IMR-90 (cell line): ENCODE data around the gene WIPF1. TPM values are rescaled to one million over a fixed set of nuclear protein-coding genes. Genes with fewer than 3 reads are reported as not detected.

Experiments used
- ATAC-seq: fragments of 200-7000 bp; cut with Tn5 transposase; 2 replicates; pipeline ENCODE4 v1.9.1; 2020; ENCODE audit warnings: low read depth, mild to moderate bottlenecking, moderate library complexity
- BruUV-seq: library from RNA; stranded (reverse); fragments of 400-500 nt; replicated peaks from 2 replicates; lab custom pipeline; 2021; lab: Mats Ljungman, UMichigan
- CTCF ChIA-PET: fragments of 300-600 bp; formaldehyde crosslinking; extraction: SDS; loops from one replicate; lab custom pipeline; 2021; ENCODE audit warnings: antibody characterized with exemption; lab: Yijun Ruan, JAX
- POLR2A ChIA-PET: fragments of 300-600 bp; sonication (Branson Sonifier 250); formaldehyde crosslinking; loops from one replicate; lab custom pipeline; 2022; ENCODE audit warnings: antibody characterized with exemption; ENCODE audit not compliant: unreplicated experiment; lab: Charles Lee
- DNase-seq: peaks from one replicate; pipeline ENCODE4 v3.0.0; 2013
- H2AFZ ChIP-seq: replicated peaks from 2 replicates; pipeline ENCODE3; 2013; ENCODE audit warnings: low read length, mild to moderate bottlenecking; ENCODE audit not compliant: poor library complexity
- H2AK5ac ChIP-seq: 2 replicates; pipeline ENCODE4 v1.6.1; 2013; ENCODE audit warnings: low read depth, low read length, inconsistent platforms
- H2AK9ac ChIP-seq: replicated peaks from 2 replicates; pipeline ENCODE3; 2013; ENCODE audit warnings: mild to moderate bottlenecking, low read depth, low read length, moderate library complexity; ENCODE audit not compliant: poor library complexity
- H2BK120ac ChIP-seq: 2 replicates; pipeline ENCODE4 v1.6.1; 2013; ENCODE audit warnings: low read depth, low read length, inconsistent platforms
- H2BK15ac ChIP-seq: 3 replicates; pipeline ENCODE4 v1.6.1; 2013; ENCODE audit warnings: low read depth, low read length, inconsistent platforms
- H2BK20ac ChIP-seq: 2 replicates; pipeline ENCODE4 v1.6.1; 2013; ENCODE audit warnings: low read depth, mild to moderate bottlenecking, inconsistent platforms, low read length, moderate library complexity
- H2BK5ac ChIP-seq: 2 replicates; pipeline ENCODE4 v1.6.1; 2013; ENCODE audit warnings: mild to moderate bottlenecking, low read depth, low read length, inconsistent platforms; ENCODE audit not compliant: poor library complexity, severe bottlenecking
- H3K14ac ChIP-seq: replicated peaks from 2 replicates; pipeline ENCODE4 v1.6.1; 2013; ENCODE audit warnings: low read depth, low read length, inconsistent platforms
- H3K18ac ChIP-seq: 2 replicates; pipeline ENCODE4 v1.6.1; 2013; ENCODE audit warnings: low read depth, low read length, control low read depth
- H3K23ac ChIP-seq: 2 replicates; pipeline ENCODE4 v1.6.1; 2013; ENCODE audit warnings: low read depth, low read length, inconsistent platforms
- H3K27ac ChIP-seq: 2 replicates; pipeline ENCODE4 v1.5.1; 2013; ENCODE audit warnings: mild to moderate bottlenecking, control low read depth, low read length; ENCODE audit not compliant: insufficient read depth
- H3K27me3 ChIP-seq: 2 replicates; pipeline ENCODE4 v1.6.1; 2013; ENCODE audit warnings: low read length; ENCODE audit not compliant: control insufficient read depth, insufficient read depth
- H3K36me3 ChIP-seq: 2 replicates; pipeline ENCODE4 v1.6.1; 2013; ENCODE audit warnings: low read length, mixed read lengths; ENCODE audit not compliant: control insufficient read depth, insufficient read depth
- H3K4ac ChIP-seq: 2 replicates; pipeline ENCODE4 v1.6.1; 2013; ENCODE audit warnings: low read depth, low read length, inconsistent platforms
- H3K4me1 ChIP-seq: 2 replicates; pipeline ENCODE4 v1.6.1; 2013; ENCODE audit warnings: low read length, mixed read lengths; ENCODE audit not compliant: control insufficient read depth, insufficient read depth
- H3K4me2 ChIP-seq: 2 replicates; pipeline ENCODE4 v1.6.1; 2013; ENCODE audit warnings: low read depth, mild to moderate bottlenecking, control low read depth, low read length, moderate library complexity
- H3K4me3 ChIP-seq: 2 replicates; pipeline ENCODE4 v1.5.1; 2013; ENCODE audit warnings: low read depth, mild to moderate bottlenecking, control low read depth, low read length, moderate library complexity; ENCODE audit not compliant: insufficient read depth
- H3K56ac ChIP-seq: 2 replicates; pipeline ENCODE4 v1.6.1; 2013; ENCODE audit warnings: low read length, inconsistent platforms; ENCODE audit not compliant: insufficient read depth; ENCODE audit errors: extremely low read depth
- H3K79me1 ChIP-seq, 2 experiments: 2 replicates each; pipeline ENCODE4 v1.6.1; 2013; ENCODE audit warnings: low read length in 2 of 2, inconsistent platforms in 1 of 2, low read depth in 1 of 2
- H3K9ac ChIP-seq: 2 replicates; pipeline ENCODE4 v1.6.1; 2013; ENCODE audit warnings: low read depth, low read length, control low read depth
- H3K9me1 ChIP-seq: 2 replicates; pipeline ENCODE4 v1.6.1; 2013; ENCODE audit warnings: low read length, inconsistent platforms; ENCODE audit not compliant: insufficient read depth
- H3K9me3 ChIP-seq: 2 replicates; pipeline ENCODE4 v1.6.1; 2013; ENCODE audit warnings: low read length; ENCODE audit not compliant: control insufficient read depth, insufficient read depth
- H4K20me1 ChIP-seq: 2 replicates; pipeline ENCODE4 v1.6.1; 2013; ENCODE audit warnings: low read length, inconsistent platforms; ENCODE audit not compliant: insufficient read depth
- H4K5ac ChIP-seq: 2 replicates; pipeline ENCODE4 v1.6.1; 2013; ENCODE audit warnings: mild to moderate bottlenecking, low read depth, low read length, control low read depth
- H4K8ac ChIP-seq, 2 experiments: 2 replicates each; pipeline ENCODE4 v1.6.1; 2013; ENCODE audit warnings: low read depth in 2 of 2, low read length in 2 of 2, control low read depth in 1 of 2, inconsistent platforms in 1 of 2
- H4K91ac ChIP-seq: 2 replicates; pipeline ENCODE4 v1.6.1; 2013; ENCODE audit warnings: low read depth, low read length, inconsistent platforms; ENCODE audit not compliant: insufficient read depth
- BHLHE40 ChIP-seq: fragments of 150-350 bp; IDR thresholded peaks from 2 replicates; pipeline ENCODE4 v1.6.1; 2016; ENCODE audit warnings: mild to moderate bottlenecking, low read depth, low read length
- CEBPB ChIP-seq: IDR thresholded peaks from 2 replicates; pipeline ENCODE4 v1.6.1; 2012; ENCODE audit warnings: low read depth, low read length, improper control_type of control experiment
- FOS ChIP-seq: fragments of 150-350 bp; IDR thresholded peaks from 2 replicates; pipeline ENCODE4 v1.6.1; 2016; ENCODE audit warnings: low read depth, low read length
- MAFK ChIP-seq: IDR thresholded peaks from 2 replicates; pipeline ENCODE4 v1.6.1; 2012; ENCODE audit warnings: low read depth, low read length, improper control_type of control experiment
- MAZ ChIP-seq: IDR thresholded peaks from 2 replicates; pipeline ENCODE4 v1.6.1; 2012; ENCODE audit warnings: low read depth, mild to moderate bottlenecking, low read length, improper control_type of control experiment, moderate library complexity, borderline replicate concordance
- MXI1 ChIP-seq: IDR thresholded peaks from 2 replicates; pipeline ENCODE4 v1.6.1; 2012; ENCODE audit warnings: low read depth, mild to moderate bottlenecking, low read length, moderate library complexity, borderline replicate concordance
- NFE2L2 ChIP-seq: fragments of 150-350 bp; IDR thresholded peaks from 2 replicates; pipeline ENCODE4 v1.6.1; 2016; ENCODE audit warnings: low read depth, mild to moderate bottlenecking, low read length
- POLR2A ChIP-seq: IDR thresholded peaks from 2 replicates; pipeline ENCODE4 v1.6.1; 2012; ENCODE audit warnings: mild to moderate bottlenecking, low read depth, low read length
- RAD21 ChIP-seq: IDR thresholded peaks from 2 replicates; pipeline ENCODE4 v1.6.1; 2012; ENCODE audit warnings: low read length, improper control_type of control experiment
- RCOR1 ChIP-seq: IDR thresholded peaks from 2 replicates; pipeline ENCODE4 v1.6.1; 2012; ENCODE audit warnings: mild to moderate bottlenecking, low read length, improper control_type of control experiment; ENCODE audit not compliant: insufficient replicate concordance
- RFX5 ChIP-seq: IDR thresholded peaks from 2 replicates; pipeline ENCODE4 v1.8.0; 2012; ENCODE audit warnings: low read depth, mild to moderate bottlenecking, low read length, moderate library complexity
- USF2 ChIP-seq: fragments of 150-350 bp; IDR thresholded peaks from 2 replicates; pipeline ENCODE4 v1.6.1; 2017; ENCODE audit warnings: mild to moderate bottlenecking, antibody characterized with exemption, low read length, low read depth
- WGBS, 2 experiments: methylation state at CpG; one replicate each; pipeline versions ENCODE4 v1.1.5 to v1.1.7; 2013; ENCODE audit warnings: missing lambda C conversion rate in 2 of 2; ENCODE audit not compliant: insufficient read length in 1 of 2; ENCODE audit errors: extremely low coverage in 2 of 2; 5-methylcytosine and 5-hydroxymethylcytosine counted together
- dilution Hi-C: fragments of 300-500 bp; cut with HindIII; formaldehyde crosslinking; loops from one replicate; pipeline ENCODE4 v1.14.3; 2018; ENCODE audit warnings: low sequenced_read_pairs; ENCODE audit not compliant: unreplicated experiment
- in situ Hi-C: fragments of 300-500 bp; cut with MboI; formaldehyde crosslinking; loops from 3 replicates; pipeline ENCODE4 v1.14.3; 2019; ENCODE audit warnings: low sequenced_read_pairs, inconsistent platforms, mixed read lengths
- intact Hi-C: fragments of 100-400 bp; cut with micrococcal nuclease; formaldehyde crosslinking; loops from 2 replicates; pipeline ENCODE4 v1.10.0; 2022
- polyA plus RNA-seq, 3 experiments: library from polyadenylated mRNA; depleted of rRNA; stranded (reverse); fragments of >200 nt; gene quantifications; 2 replicates each; pipeline ENCODE4 v1.2.3, GENCODE V29; 2012; ENCODE audit warnings: low replicate concordance in 1 of 3
- total RNA-seq: library from RNA; depleted of rRNA; stranded (reverse); fragments of >200 nt; gene quantifications from 2 replicates; pipeline ENCODE4 v1.2.3, GENCODE V29; 2012
- TF ChIP-seq, protein P1 (sequence below): conservative IDR thresholded peaks from 2 replicates; pipeline ENCODE4 v1.5.1; 2012; ENCODE audit warnings: mild to moderate bottlenecking, low read depth, low read length, improper control_type of control experiment

Gene WIPF1
- total and polyA plus RNA-seq, 2 of the 4 experiments (the other 2 are of a cell fraction): 2.7 to 13.5 TPM

GRCh38 chr2:174630107-174630506 is 32.5 kb upstream of the WIPF1 start:
- Histone ChIP-seq H3K27me3 (no peaks in the 10 kb centered on the region), H3K4me3 (no peak overlapping the region), H2AK9ac (no peak overlapping the region), H3K4me2 (no peak overlapping the region), H3K27ac (no peak overlapping the region), H2AK5ac (no peak overlapping the region), H2AFZ (no peak overlapping the region), H3K9me1 (peaks cover 14% of the 10 kb centered on the region), H3K4me1 (peaks cover 13% of the 10 kb centered on the region), H4K20me1 (peaks cover 3% of the 10 kb centered on the region; the same call in 1 of the 2 replicates), H3K18ac (no peak overlapping the region), H3K56ac (no peak overlapping the region), H4K5ac (no peak overlapping the region), H4K8ac (no peak overlapping the region), H2BK5ac (no peak overlapping the region), H2BK120ac (no peak overlapping the region), H2BK20ac (no peak overlapping the region), H3K23ac (no peak overlapping the region), H3K9me3 (no peaks in the 10 kb centered on the region), H3K14ac (no peak overlapping the region), H2BK15ac (no peak overlapping the region; the same call in 2 of the 3 replicates), H4K91ac (no peak overlapping the region), H3K9ac (no peak overlapping the region), H3K79me1 (peaks cover 3 to 40% of the 10 kb centered on the region in 2 experiments; a peak in 2 of 4 replicates), H3K36me3 (no peaks in the 10 kb centered on the region; the same call in 1 of the 2 replicates), H3K4ac (no peak overlapping the region)
- TF ChIP-seq FOS: no peak
- TF ChIP-seq MAZ: no peak
- no peak for TF ChIP-seq RAD21
- TF ChIP-seq RFX5: no peak
- TF ChIP-seq NFE2L2: no peak
- no peak for TF ChIP-seq USF2
- TF ChIP-seq RCOR1: no peak
- no peak for TF ChIP-seq MXI1
- TF ChIP-seq, protein P1, sequence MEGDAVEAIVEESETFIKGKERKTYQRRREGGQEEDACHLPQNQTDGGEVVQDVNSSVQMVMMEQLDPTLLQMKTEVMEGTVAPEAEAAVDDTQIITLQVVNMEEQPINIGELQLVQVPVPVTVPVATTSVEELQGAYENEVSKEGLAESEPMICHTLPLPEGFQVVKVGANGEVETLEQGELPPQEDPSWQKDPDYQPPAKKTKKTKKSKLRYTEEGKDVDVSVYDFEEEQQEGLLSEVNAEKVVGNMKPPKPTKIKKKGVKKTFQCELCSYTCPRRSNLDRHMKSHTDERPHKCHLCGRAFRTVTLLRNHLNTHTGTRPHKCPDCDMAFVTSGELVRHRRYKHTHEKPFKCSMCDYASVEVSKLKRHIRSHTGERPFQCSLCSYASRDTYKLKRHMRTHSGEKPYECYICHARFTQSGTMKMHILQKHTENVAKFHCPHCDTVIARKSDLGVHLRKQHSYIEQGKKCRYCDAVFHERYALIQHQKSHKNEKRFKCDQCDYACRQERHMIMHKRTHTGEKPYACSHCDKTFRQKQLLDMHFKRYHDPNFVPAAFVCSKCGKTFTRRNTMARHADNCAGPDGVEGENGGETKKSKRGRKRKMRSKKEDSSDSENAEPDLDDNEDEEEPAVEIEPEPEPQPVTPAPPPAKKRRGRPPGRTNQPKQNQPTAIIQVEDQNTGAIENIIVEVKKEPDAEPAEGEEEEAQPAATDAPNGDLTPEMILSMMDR: no peak
- no peak for TF ChIP-seq MAFK
- no peak for TF ChIP-seq CEBPB
- TF ChIP-seq BHLHE40: no peak
- TF ChIP-seq POLR2A: no peak
- DNase-seq (no peak), ATAC-seq (no peak)
- dilution Hi-C loops: no loop called here
- BruUV-seq: no TSS peak
- ChIA-PET POLR2A (no interaction called here), CTCF (no interaction called here)
- whole genome bisulfite sequencing, 2 experiments: no CpG with 5 or more reads among the region's 3 CpGs
- intact Hi-C loops: no loop called here
- in situ Hi-C loops: no loop called here
